Measurements from ENCODE around the gene ST6GALNAC5.

The ST6GALNAC5 gene

GRCh38 chr1:77014073-77014788 is 147.0 kb downstream of the ST6GALNAC5 start:
- DNase-seq (ENCODE audit: low read depth in 2 of 2): no peak

GRCh38 chr1:77015748-77016341 is 148.6 kb downstream of the ST6GALNAC5 start:
- no peak for DNase-seq (ENCODE audit: low read depth in 2 of 2)

GRCh38 chr1:77016386-77016985 is 149.2 kb downstream of the ST6GALNAC5 start:
- DNase-seq (ENCODE audit: low read depth in 2 of 2): no peak

- no peak for DNase-seq (ENCODE audit: low read depth in 2 of 2)
Measured at GRCh38 chr1:77018311-77018710, 151.0 kb downstream of the ST6GALNAC5 start.

GRCh38 chr1:77018761-77019160 is 151.5 kb downstream of the ST6GALNAC5 start:
- no peak for DNase-seq (ENCODE audit: low read depth in 2 of 2)

- no peak for DNase-seq (ENCODE audit: low read depth in 2 of 2)
Measured at GRCh38 chr1:77021732-77022131, 154.5 kb downstream of the ST6GALNAC5 start.

- DNase-seq (ENCODE audit: low read depth in 2 of 2): no peak
Measured at GRCh38 chr1:77024500-77024899, 157.2 kb downstream of the ST6GALNAC5 start.

- DNase-seq (ENCODE audit: low read depth in 2 of 2): no peak
Measured at GRCh38 chr1:77025599-77025998, 158.3 kb downstream of the ST6GALNAC5 start.

GRCh38 chr1:77026135-77026534 is 158.9 kb downstream of the ST6GALNAC5 start:
- DNase-seq (ENCODE audit: low read depth in 2 of 2): no peak

- no peak for DNase-seq (ENCODE audit: low read depth in 2 of 2)
Measured at GRCh38 chr1:77026640-77027039, 159.4 kb downstream of the ST6GALNAC5 start.

GRCh38 chr1:77027847-77028246 is 160.6 kb downstream of the ST6GALNAC5 start:
- DNase-seq (ENCODE audit: low read depth in 2 of 2): no peak

GRCh38 chr1:77030401-77031105 is 163.3 kb downstream of the ST6GALNAC5 start:
- no peak for DNase-seq (ENCODE audit: low read depth in 2 of 2)

- DNase-seq (ENCODE audit: low read depth in 2 of 2): no peak
Measured at GRCh38 chr1:77031106-77031662, 163.9 kb downstream of the ST6GALNAC5 start.

- DNase-seq (ENCODE audit: low read depth in 2 of 2): no peak
Measured at GRCh38 chr1:77036560-77036959, 169.3 kb downstream of the ST6GALNAC5 start.

GRCh38 chr1:77037038-77037437 is 169.8 kb downstream of the ST6GALNAC5 start:
- DNase-seq (ENCODE audit: low read depth in 2 of 2): no peak

- no peak for DNase-seq (ENCODE audit: low read depth in 2 of 2)
Measured at GRCh38 chr1:77038000-77038399, 170.7 kb downstream of the ST6GALNAC5 start.

GRCh38 chr1:77039111-77039510 is 171.8 kb downstream of the ST6GALNAC5 start:
- no peak for DNase-seq (ENCODE audit: low read depth in 2 of 2)

GRCh38 chr1:77039739-77040138 is 172.5 kb downstream of the ST6GALNAC5 start:
- DNase-seq (ENCODE audit: low read depth in 2 of 2): no peak

- no peak for DNase-seq (ENCODE audit: low read depth in 2 of 2)
Measured at GRCh38 chr1:77040826-77041225, 173.5 kb downstream of the ST6GALNAC5 start.

GRCh38 chr1:77044133-77044849 is 177.0 kb downstream of the ST6GALNAC5 start:
- DNase-seq (ENCODE audit: low read depth in 2 of 2): no peak

GRCh38 chr1:77047575-77047974 is 180.3 kb downstream of the ST6GALNAC5 start:
- DNase-seq (ENCODE audit: low read depth in 2 of 2): no peak

Measured in stimulated activated CD4-positive, alpha-beta T cell treated with anti-CD3 and anti-CD28 coated beads, Interleukin-12 subunit alpha, Interleukin-12 subunit beta, amount 100 ng/mL, for 24 hours (primary cell).